HG02610 (cell line): Measurements from ENCODE around the gene TMEM131.
"Not testable (repeated sequence)": the region's sequence is repeated elsewhere in the genome, so short reads cannot be mapped to it uniquely, and the experiment has no call there.

Experiments
- ATAC-seq: cut with Tn5 transposase; IDR thresholded peaks from one replicate; pipeline ENCODE4 v1.9.1; 2021; ENCODE audit warnings: mild to moderate bottlenecking, moderate library complexity; ENCODE audit not compliant: unreplicated experiment

The TMEM131 gene

GRCh38 chr2:97871096-97871780 lies 124.5 kb downstream of the TMEM131 start:
- no peak for ATAC-seq

GRCh38 chr2:97870396-97870843 lies 125.3 kb downstream of the TMEM131 start:
- peak; percentile 98 for ATAC-seq

- ATAC-seq: no peak
These were observed 125.9 kb downstream of the TMEM131 start for GRCh38 chr2:97869722-97870346.

- ATAC-seq: no peak
These were observed 126.6 kb downstream of the TMEM131 start for GRCh38 chr2:97868986-97869721.

GRCh38 chr2:97863829-97864228 lies 131.9 kb downstream of the TMEM131 start:
- ATAC-seq: no peak

GRCh38 chr2:97861177-97861576 lies 134.6 kb downstream of the TMEM131 start:
- no peak for ATAC-seq

- no peak for ATAC-seq
These were observed 137.3 kb downstream of the TMEM131 start for GRCh38 chr2:97858442-97858841.

- ATAC-seq: no peak
These were observed 138.2 kb downstream of the TMEM131 start for GRCh38 chr2:97857553-97857952.

- ATAC-seq: not testable (repeated sequence)
These were observed 142.7 kb downstream of the TMEM131 start for GRCh38 chr2:97853057-97853456.

- peak; percentile 40 for ATAC-seq
These were observed 144.6 kb downstream of the TMEM131 start for GRCh38 chr2:97851172-97851571.

- peak; percentile 87 for ATAC-seq
These were observed 145.7 kb downstream of the TMEM131 start for GRCh38 chr2:97849881-97850528.

- no peak for ATAC-seq
These were observed 147.4 kb downstream of the TMEM131 start for GRCh38 chr2:97848306-97848705.

- not testable (repeated sequence) for ATAC-seq
These were observed 149.0 kb downstream of the TMEM131 start for GRCh38 chr2:97846716-97847115.

GRCh38 chr2:97845818-97846217 lies 149.9 kb downstream of the TMEM131 start:
- no peak for ATAC-seq

- ATAC-seq: no peak
These were observed 150.6 kb downstream of the TMEM131 start for GRCh38 chr2:97845133-97845532.

GRCh38 chr2:97844311-97844859 lies 151.4 kb downstream of the TMEM131 start:
- no peak for ATAC-seq

- ATAC-seq: no peak
These were observed 155.6 kb downstream of the TMEM131 start for GRCh38 chr2:97840198-97840597.

GRCh38 chr2:97834610-97835009 lies 161.1 kb downstream of the TMEM131 start:
- ATAC-seq: no peak

GRCh38 chr2:97831121-97831520 lies 164.6 kb downstream of the TMEM131 start:
- ATAC-seq: no peak

- not testable (repeated sequence) for ATAC-seq
These were observed 166.5 kb downstream of the TMEM131 start for GRCh38 chr2:97829255-97829654.

GRCh38 chr2:97827013-97827412 lies 168.7 kb downstream of the TMEM131 start:
- ATAC-seq: not testable (repeated sequence)
